GM12874 (cell line): ENCODE data around the gene PLSCR1.

Experiments used
- TF ChIP-seq, protein P1 (sequence below): IDR thresholded peaks from 2 replicates; pipeline ENCODE4 v1.5.1; 2011; ENCODE audit warnings: low read depth, mild to moderate bottlenecking, control low read depth, low read length, moderate library complexity; ENCODE audit not compliant: insufficient read depth

The PLSCR1 gene

DNA sequence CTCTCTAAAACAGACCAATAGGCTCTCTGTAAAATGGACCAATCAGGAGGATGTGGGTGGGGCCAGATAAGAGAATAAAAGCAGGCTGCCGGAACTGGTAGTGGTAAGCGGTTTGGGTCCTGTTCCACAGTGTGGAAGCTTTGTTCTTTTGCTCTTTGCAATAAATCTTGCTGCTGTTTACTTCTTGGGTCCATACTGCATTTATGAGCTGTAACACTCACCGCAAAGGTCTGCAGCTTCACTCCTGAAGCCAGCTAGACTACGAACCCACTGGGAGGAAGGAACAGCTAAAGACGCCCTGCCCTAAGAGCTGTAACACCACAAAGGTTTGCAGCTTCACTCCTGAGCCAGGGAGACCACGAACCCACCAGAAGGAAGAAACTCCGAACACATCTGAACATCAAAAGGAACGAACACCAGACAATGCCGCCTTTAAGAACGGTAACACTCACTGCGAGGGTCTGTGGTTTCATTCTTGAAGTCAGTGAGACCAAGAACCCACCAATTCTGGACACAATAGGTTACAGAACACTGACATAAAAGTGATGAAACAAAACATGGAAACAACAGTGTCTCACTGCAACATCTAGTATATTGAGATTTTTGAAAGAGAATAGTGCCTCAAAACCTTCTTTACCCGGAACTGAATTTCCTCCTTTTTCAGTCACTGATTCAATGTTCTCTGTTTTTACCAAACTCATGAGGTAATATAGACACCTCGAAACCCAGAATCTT lies 46.2 kb downstream of the PLSCR1 start:
- TF ChIP-seq, protein P1, sequence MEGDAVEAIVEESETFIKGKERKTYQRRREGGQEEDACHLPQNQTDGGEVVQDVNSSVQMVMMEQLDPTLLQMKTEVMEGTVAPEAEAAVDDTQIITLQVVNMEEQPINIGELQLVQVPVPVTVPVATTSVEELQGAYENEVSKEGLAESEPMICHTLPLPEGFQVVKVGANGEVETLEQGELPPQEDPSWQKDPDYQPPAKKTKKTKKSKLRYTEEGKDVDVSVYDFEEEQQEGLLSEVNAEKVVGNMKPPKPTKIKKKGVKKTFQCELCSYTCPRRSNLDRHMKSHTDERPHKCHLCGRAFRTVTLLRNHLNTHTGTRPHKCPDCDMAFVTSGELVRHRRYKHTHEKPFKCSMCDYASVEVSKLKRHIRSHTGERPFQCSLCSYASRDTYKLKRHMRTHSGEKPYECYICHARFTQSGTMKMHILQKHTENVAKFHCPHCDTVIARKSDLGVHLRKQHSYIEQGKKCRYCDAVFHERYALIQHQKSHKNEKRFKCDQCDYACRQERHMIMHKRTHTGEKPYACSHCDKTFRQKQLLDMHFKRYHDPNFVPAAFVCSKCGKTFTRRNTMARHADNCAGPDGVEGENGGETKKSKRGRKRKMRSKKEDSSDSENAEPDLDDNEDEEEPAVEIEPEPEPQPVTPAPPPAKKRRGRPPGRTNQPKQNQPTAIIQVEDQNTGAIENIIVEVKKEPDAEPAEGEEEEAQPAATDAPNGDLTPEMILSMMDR: no peak

DNA sequence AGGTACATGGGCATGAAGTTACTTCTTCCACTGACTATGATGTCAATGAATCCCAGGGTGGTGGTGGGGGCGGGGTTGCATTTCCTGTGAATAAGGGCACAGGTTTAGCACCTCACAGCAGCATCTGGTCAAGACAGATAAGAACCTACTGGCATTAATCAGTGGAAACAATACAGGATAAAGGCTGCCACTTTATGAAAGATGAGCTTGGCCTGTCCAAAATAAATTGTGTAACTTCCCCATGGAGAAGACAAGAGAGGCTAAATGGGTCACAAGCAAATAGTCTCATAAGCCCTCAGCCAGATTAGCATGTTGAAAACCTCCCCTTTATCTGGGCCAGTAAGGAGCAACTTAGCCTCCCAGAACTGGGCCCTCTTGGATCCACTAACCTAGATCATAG lies 47.7 kb downstream of the PLSCR1 start:
- TF ChIP-seq, protein P1: no peak

DNA sequence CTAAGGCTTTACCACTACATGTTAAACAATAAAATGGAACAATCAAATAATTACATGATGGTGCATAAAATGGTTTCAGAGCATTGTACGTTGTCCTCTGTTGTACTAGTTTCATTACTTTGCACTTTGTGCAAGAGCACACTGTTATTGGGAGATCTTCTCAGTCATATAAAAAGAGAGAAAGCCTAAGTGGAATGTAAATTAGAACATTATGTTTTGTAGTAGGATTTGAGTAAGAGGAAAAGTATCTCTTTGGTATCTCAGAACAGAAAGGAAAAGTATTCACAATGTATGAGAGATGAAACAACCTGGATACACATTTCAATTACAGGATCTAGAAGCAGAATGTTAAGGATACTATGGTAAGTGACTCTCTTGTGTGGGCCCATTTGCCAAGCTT lies 48.2 kb downstream of the PLSCR1 start:
- TF ChIP-seq, protein P1: no peak

DNA sequence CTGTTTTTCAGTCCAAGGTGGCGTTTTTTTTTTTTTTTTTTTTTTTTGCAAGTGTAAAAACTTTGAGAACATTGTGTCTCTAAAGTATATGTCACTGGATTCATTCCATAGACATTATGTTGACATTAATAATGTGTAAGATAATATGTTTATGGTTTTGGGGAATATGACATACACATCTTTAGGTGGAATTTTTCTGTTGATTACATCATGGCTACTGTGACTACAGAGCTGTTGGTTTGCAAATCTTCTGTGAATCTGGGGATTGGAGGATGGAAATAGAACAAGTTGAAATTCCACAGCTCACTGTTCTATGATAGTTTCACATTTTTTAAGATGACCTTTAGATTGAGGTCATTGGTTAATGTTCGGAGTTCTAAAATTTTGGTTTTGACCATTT lies 50.6 kb downstream of the PLSCR1 start:
- TF ChIP-seq, protein P1: no peak

DNA sequence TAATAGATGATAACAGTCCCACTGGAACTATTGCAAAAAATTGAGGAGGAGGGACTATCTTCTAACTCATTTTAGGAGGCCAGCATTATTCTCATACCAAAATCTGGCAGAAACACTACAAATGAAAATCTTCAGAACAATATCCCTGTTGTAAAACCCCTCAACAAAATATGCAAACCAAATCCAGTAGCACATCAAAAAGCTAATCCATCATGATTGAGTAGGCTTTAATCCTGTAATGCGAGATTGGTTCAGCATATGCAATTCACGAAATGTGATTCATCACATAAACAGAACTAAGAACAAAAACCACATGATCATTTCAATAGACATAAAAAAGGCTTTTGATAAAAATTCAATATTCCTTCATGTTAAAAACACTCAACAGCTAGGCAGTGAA lies 51.2 kb downstream of the PLSCR1 start:
- TF ChIP-seq, protein P1: no peak

DNA sequence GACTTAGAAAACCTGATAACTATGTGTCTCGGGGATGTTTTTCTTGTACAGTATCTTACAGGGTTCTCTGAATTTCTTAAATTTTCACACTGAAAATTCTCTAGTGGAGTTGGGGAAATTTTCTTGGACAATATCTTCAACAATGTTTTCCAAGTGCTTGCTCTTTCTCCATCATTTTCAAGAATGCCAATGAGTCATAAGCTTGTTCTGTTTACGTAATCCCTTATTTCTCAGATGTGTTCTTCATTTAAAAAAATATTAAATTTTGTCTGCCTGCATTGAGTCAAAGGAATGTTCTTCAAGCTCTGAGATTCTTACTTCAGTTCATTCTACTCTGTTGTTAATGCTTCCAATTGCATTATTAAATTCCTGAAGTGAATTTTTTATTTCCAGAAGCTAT lies 53.1 kb downstream of the PLSCR1 start:
- TF ChIP-seq, protein P1: no peak

DNA sequence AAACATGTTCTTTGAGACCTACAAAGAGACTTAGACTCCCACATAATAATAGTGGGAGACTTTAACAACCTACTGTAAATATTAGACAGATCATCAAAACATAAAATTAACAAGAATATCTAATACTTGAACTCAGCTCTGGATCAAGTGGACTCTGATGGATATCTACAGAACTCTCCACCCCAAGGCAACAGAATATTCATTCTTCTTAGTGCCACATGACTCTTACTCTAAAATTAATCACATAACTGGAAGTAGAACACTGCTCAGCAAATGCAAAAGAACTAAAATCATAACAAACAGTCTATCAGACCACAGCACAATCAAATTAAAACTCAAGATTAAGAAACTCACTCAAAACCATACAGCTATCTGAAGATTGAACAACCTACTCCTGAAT lies 59.1 kb downstream of the PLSCR1 start:
- TF ChIP-seq, protein P1: no peak
